NCI-H128 (cell line): ENCODE data around the gene TSSK6.

Source experiments
- DNase-seq: peaks from one replicate; lab custom pipeline; 2025; ENCODE audit not compliant: unreplicated experiment; lab: John Stamatoyannopoulos, UW

The TSSK6 gene

GRCh38 chr19:19514881-19515641 is at the start of gene TSSK6:
TSS of gene TSSK6 (minus strand) at chr19:19515548. CDS start at chr19:19515427, 121 bp downstream.
- no peak for DNase-seq

- DNase-seq: no peak
Measured at GRCh38 chr19:19563348-19563848, 48.0 kb upstream of the TSSK6 start.

GRCh38 chr19:19562665-19563347 is 47.5 kb upstream of the TSSK6 start:
- DNase-seq: no peak

GRCh38 chr19:19561946-19562664 is 46.8 kb upstream of the TSSK6 start:
- DNase-seq: no peak

- no peak for DNase-seq
Measured at GRCh38 chr19:19559931-19560330, 44.6 kb upstream of the TSSK6 start.

- DNase-seq: no peak
Measured at GRCh38 chr19:19558636-19559035, 43.3 kb upstream of the TSSK6 start.

GRCh38 chr19:19558055-19558454 is 42.7 kb upstream of the TSSK6 start:
- DNase-seq: no peak

- no peak for DNase-seq
Measured at GRCh38 chr19:19554074-19555023, 39.0 kb upstream of the TSSK6 start.

- no peak for DNase-seq
Measured at GRCh38 chr19:19553670-19554069, 38.3 kb upstream of the TSSK6 start.

GRCh38 chr19:19552798-19553197 is 37.5 kb upstream of the TSSK6 start:
- no peak for DNase-seq

GRCh38 chr19:19551853-19552192 is 36.5 kb upstream of the TSSK6 start:
- DNase-seq: no peak

- DNase-seq: no peak
Measured at GRCh38 chr19:19550972-19551852, 35.9 kb upstream of the TSSK6 start.

GRCh38 chr19:19550485-19550929 is 35.2 kb upstream of the TSSK6 start:
- no peak for DNase-seq

GRCh38 chr19:19549804-19550464 is 34.6 kb upstream of the TSSK6 start:
- DNase-seq: no peak

- DNase-seq: no peak
Measured at GRCh38 chr19:19548915-19549759, 33.8 kb upstream of the TSSK6 start.

- no peak for DNase-seq
Measured at GRCh38 chr19:19547674-19548336, 32.5 kb upstream of the TSSK6 start.

- DNase-seq: no peak
Measured at GRCh38 chr19:19546751-19547162, 31.4 kb upstream of the TSSK6 start.

GRCh38 chr19:19545707-19546106 is 30.4 kb upstream of the TSSK6 start:
- DNase-seq: no peak
